H9 (cell line): ENCODE data around the gene ATP6V0A4. TPM values are rescaled to one million over a fixed set of nuclear protein-coding genes. Genes with fewer than 3 reads are reported as not detected.

Experiments
- DNase-seq: peaks from one replicate; pipeline ENCODE4 v3.0.0-alpha.2; 2017
- H2AFZ ChIP-seq: one replicate; pipeline ENCODE4 v1.6.1; 2013; ENCODE audit warnings: mild to moderate bottlenecking, low read length, control low read depth, moderate library complexity
- H2AK5ac ChIP-seq: 2 replicates; pipeline ENCODE4 v1.6.1; 2013; ENCODE audit warnings: low read length, control low read depth, mixed read lengths; ENCODE audit not compliant: insufficient read length
- H2BK120ac ChIP-seq: one replicate; pipeline ENCODE4 v1.6.1; 2013; ENCODE audit warnings: low read depth, mild to moderate bottlenecking, low read length, control low read depth, inconsistent platforms; ENCODE audit not compliant: poor library complexity, severe bottlenecking
- H2BK12ac ChIP-seq: 2 replicates; pipeline ENCODE4 v1.6.1; 2013; ENCODE audit warnings: low read length, control low read depth, mixed read lengths, low read depth; ENCODE audit not compliant: insufficient read length
- H2BK15ac ChIP-seq: 2 replicates; pipeline ENCODE4 v1.6.1; 2013; ENCODE audit warnings: low read depth, low read length, control low read depth
- H2BK20ac ChIP-seq: one replicate; pipeline ENCODE4 v1.6.1; 2013; ENCODE audit warnings: low read depth, mild to moderate bottlenecking, low read length, control low read depth, inconsistent platforms; ENCODE audit not compliant: poor library complexity, severe bottlenecking
- H2BK5ac ChIP-seq: 2 replicates; pipeline ENCODE4 v1.6.1; 2013; ENCODE audit warnings: low read length, control low read depth, mixed read lengths; ENCODE audit not compliant: insufficient read length
- H3K14ac ChIP-seq: 2 replicates; pipeline ENCODE4 v1.6.1; 2013; ENCODE audit warnings: low read length, control low read depth; ENCODE audit not compliant: insufficient read depth
- H3K18ac ChIP-seq: 2 replicates; pipeline ENCODE4 v1.6.1; 2013; ENCODE audit warnings: low read depth, mild to moderate bottlenecking, mixed read lengths, low read length, control low read depth; ENCODE audit not compliant: insufficient read length
- H3K23ac ChIP-seq: 2 replicates; pipeline ENCODE4 v1.6.1; 2013; ENCODE audit warnings: low read length, control low read depth, mixed read lengths, low read depth; ENCODE audit not compliant: insufficient read length
- H3K23me2 ChIP-seq: 2 replicates; pipeline ENCODE4 v1.6.1; 2013; ENCODE audit warnings: low read depth, mild to moderate bottlenecking, mixed read lengths, low read length, control low read depth; ENCODE audit not compliant: insufficient read length, poor library complexity, severe bottlenecking
- H3K27ac ChIP-seq: 2 replicates; pipeline ENCODE4 v1.5.1; 2013; ENCODE audit warnings: low read length, control low read depth, mixed read lengths, low read depth; ENCODE audit not compliant: insufficient read length
- H3K27me3 ChIP-seq: 2 replicates; pipeline ENCODE4 v1.6.1; 2013; ENCODE audit warnings: low read length, control low read depth, inconsistent platforms; ENCODE audit not compliant: insufficient read depth
- H3K4ac ChIP-seq: 2 replicates; pipeline ENCODE4 v1.6.1; 2013; ENCODE audit warnings: low read depth, mild to moderate bottlenecking, control low read depth, inconsistent platforms, low read length, moderate library complexity
- H3K4me1 ChIP-seq: 2 replicates; pipeline ENCODE4 v1.6.1; 2013; ENCODE audit warnings: low read length, control low read depth, inconsistent platforms; ENCODE audit not compliant: insufficient read depth
- H3K4me2 ChIP-seq: 2 replicates; pipeline ENCODE4 v1.6.1; 2013; ENCODE audit warnings: low read length, control low read depth, mixed read lengths; ENCODE audit not compliant: insufficient read length, insufficient read depth
- H3K56ac ChIP-seq: 2 replicates; pipeline ENCODE4 v1.6.1; 2013; ENCODE audit warnings: low read depth, mild to moderate bottlenecking, mixed read lengths, low read length, control low read depth; ENCODE audit not compliant: insufficient read length
- H3K79me1 ChIP-seq: 2 replicates; pipeline ENCODE4 v1.6.1; 2013; ENCODE audit warnings: low read depth, mild to moderate bottlenecking, moderate library complexity, low read length, control low read depth, inconsistent platforms; ENCODE audit not compliant: insufficient read depth, poor library complexity, severe bottlenecking
- H3K79me2 ChIP-seq: 2 replicates; pipeline ENCODE4 v1.6.1; 2013; ENCODE audit warnings: low read length, control low read depth, inconsistent platforms; ENCODE audit not compliant: insufficient read depth
- H3K9ac ChIP-seq: 2 replicates; pipeline ENCODE4 v1.6.1; 2013; ENCODE audit warnings: low read length, control low read depth, mixed read lengths; ENCODE audit not compliant: insufficient read length; ENCODE audit errors: extremely low read depth
- H3K9me3 ChIP-seq: one replicate; pipeline ENCODE4 v1.6.1; 2013; ENCODE audit warnings: low read depth, low read length, inconsistent platforms; ENCODE audit not compliant: control insufficient read depth
- H3T11ph ChIP-seq: one replicate; pipeline ENCODE4 v1.6.1; 2013; ENCODE audit warnings: mild to moderate bottlenecking, low read length, control low read depth, inconsistent platforms
- H4K20me1 ChIP-seq: one replicate; pipeline ENCODE4 v1.6.1; 2013; ENCODE audit not compliant: control insufficient read depth, insufficient read length, insufficient read depth
- H4K5ac ChIP-seq: 2 replicates; pipeline ENCODE4 v1.6.1; 2013; ENCODE audit warnings: low read depth, mild to moderate bottlenecking, mixed read lengths, low read length, control low read depth; ENCODE audit not compliant: insufficient read length
- H4K8ac ChIP-seq: replicated peaks from 2 replicates; pipeline ENCODE4 v1.6.1; 2013; ENCODE audit warnings: low read length, control low read depth, mixed read lengths, low read depth; ENCODE audit not compliant: insufficient read length
- H4K91ac ChIP-seq: 2 replicates; pipeline ENCODE4 v1.6.1; 2013; ENCODE audit warnings: low read depth, mild to moderate bottlenecking, moderate library complexity, mixed read lengths, low read length, control low read depth; ENCODE audit not compliant: insufficient read length
- H3K27ac Mint-ChIP-seq, 3 experiments: 2 replicates in 2 of 3; 3 replicates in 1 of 3; pipeline ENCODE4 v1.8.0; 2020 to 2021; ENCODE audit warnings: mixed read lengths in 3 of 3, mild to moderate bottlenecking in 1 of 3, moderate library complexity in 1 of 3
- H3K27me3 Mint-ChIP-seq: 2 replicates; pipeline ENCODE4 v1.8.0; 2021; ENCODE audit warnings: low read depth, mild to moderate bottlenecking, moderate library complexity, mixed read lengths
- H3K36me3 Mint-ChIP-seq, 3 experiments: 2 replicates in 2 of 3; 3 replicates in 1 of 3; pipeline ENCODE4 v1.8.0; 2020 to 2021; ENCODE audit warnings: low read depth in 3 of 3, mixed read lengths in 3 of 3; ENCODE audit not compliant: insufficient read depth in 1 of 3
- H3K4me1 Mint-ChIP-seq, 2 experiments: 2 replicates each; pipeline ENCODE4 v1.8.0; 2020; ENCODE audit warnings: mixed read lengths in 2 of 2
- H3K4me3 Mint-ChIP-seq, 2 experiments: 2 replicates in 1 of 2; 3 replicates in 1 of 2; pipeline ENCODE4 v1.8.0; 2020 to 2021; ENCODE audit warnings: mild to moderate bottlenecking in 2 of 2, mixed read lengths in 2 of 2, moderate library complexity in 1 of 2
- H3K9me3 Mint-ChIP-seq, 2 experiments: 2 replicates in 1 of 2; 3 replicates in 1 of 2; pipeline ENCODE4 v1.8.0; 2020; ENCODE audit warnings: mild to moderate bottlenecking in 2 of 2, mixed read lengths in 2 of 2, moderate library complexity in 1 of 2
- WGBS: extraction: QIAGEN DNeasy Blood & Tissue Kit; methylation state at CpG from one replicate; pipeline ENCODE4 v1.1.7; 2013; ENCODE audit warnings: missing lambda C conversion rate, low lambda C conversion rate, mixed read lengths; ENCODE audit not compliant: insufficient read length; ENCODE audit errors: extremely low coverage; 5-methylcytosine and 5-hydroxymethylcytosine counted together
- total RNA-seq: library from RNA; stranded (reverse); gene quantifications from 2 replicates; pipeline ENCODE4 v1.2.1, GENCODE V29; 2021
- TF ChIP-seq, protein P1 (sequence below): fragments of 200-600 bp; sonication (generic); conservative IDR thresholded peaks from 3 replicates; pipeline ENCODE4 v1.8.0; 2021; ENCODE audit warnings: antibody characterized with exemption, mild to moderate bottlenecking

ATP6V0A4 gene
- total RNA-seq, 1 experiment from 2014 or later, result 0.79 TPM

DNA sequence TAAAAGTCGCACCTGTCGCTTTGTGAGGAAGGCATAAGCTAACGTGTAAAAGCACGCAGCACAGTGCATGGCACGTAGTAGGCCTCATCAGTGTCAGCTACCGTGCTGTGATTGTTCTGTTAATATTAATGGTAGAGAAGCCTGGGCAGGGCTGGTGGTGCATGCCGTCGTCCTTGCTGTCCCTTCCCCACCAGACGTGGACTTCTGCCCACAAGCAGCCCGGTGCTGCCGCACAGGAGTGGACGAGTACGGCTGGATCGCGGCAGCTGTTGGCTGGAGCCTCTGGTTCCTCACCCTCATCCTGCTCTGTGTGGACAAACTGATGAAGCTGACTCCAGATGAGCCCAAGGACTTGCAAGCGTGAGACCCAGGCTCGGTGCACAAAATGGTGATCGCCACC lies 4.7 kb upstream of the ATP6V0A4 start:
- H3K23ac ChIP-seq, result no peak overlapping the region
- no peak overlapping the region for H4K91ac ChIP-seq
- no peak overlapping the region for H3K4me2 ChIP-seq
- no peak overlapping the region for H2BK120ac ChIP-seq
- no peaks in the 10 kb centered on the region for H3K79me2 ChIP-seq
- H3K27me3 ChIP-seq, result no peaks in the 10 kb centered on the region
- no peak overlapping the region; the same call in 1 of the 2 replicates for H2BK15ac ChIP-seq
- no peak overlapping the region for H3T11ph ChIP-seq
- H4K20me1 ChIP-seq, result no peaks in the 10 kb centered on the region
- H3K23me2 ChIP-seq, result peaks cover 3% of the 10 kb centered on the region
- peaks cover 11 to 12% of the 10 kb centered on the region in 2 experiments for H3K4me1 Mint-ChIP-seq
- TF ChIP-seq, protein P1, sequence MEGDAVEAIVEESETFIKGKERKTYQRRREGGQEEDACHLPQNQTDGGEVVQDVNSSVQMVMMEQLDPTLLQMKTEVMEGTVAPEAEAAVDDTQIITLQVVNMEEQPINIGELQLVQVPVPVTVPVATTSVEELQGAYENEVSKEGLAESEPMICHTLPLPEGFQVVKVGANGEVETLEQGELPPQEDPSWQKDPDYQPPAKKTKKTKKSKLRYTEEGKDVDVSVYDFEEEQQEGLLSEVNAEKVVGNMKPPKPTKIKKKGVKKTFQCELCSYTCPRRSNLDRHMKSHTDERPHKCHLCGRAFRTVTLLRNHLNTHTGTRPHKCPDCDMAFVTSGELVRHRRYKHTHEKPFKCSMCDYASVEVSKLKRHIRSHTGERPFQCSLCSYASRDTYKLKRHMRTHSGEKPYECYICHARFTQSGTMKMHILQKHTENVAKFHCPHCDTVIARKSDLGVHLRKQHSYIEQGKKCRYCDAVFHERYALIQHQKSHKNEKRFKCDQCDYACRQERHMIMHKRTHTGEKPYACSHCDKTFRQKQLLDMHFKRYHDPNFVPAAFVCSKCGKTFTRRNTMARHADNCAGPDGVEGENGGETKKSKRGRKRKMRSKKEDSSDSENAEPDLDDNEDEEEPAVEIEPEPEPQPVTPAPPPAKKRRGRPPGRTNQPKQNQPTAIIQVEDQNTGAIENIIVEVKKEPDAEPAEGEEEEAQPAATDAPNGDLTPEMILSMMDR, result no peak
- H2AFZ ChIP-seq, result no peak overlapping the region
- no peak overlapping the region for H2BK20ac ChIP-seq
- no peaks in the 10 kb centered on the region for H3K36me3 Mint-ChIP-seq
- no peak overlapping the region for H2BK5ac ChIP-seq
- H2AK5ac ChIP-seq, result no peak overlapping the region
- no peaks in the 10 kb centered on the region for H3K9me3 Mint-ChIP-seq
- H3K27ac Mint-ChIP-seq, result no peak overlapping the region
- no peak overlapping the region for H3K56ac ChIP-seq
- no peak overlapping the region for H3K14ac ChIP-seq
- H3K27me3 Mint-ChIP-seq, result peaks cover 13% of the 10 kb centered on the region
- H3K9me3 ChIP-seq, result no peaks in the 10 kb centered on the region
- H3K9ac ChIP-seq, result no peak overlapping the region
- no peak overlapping the region for H3K18ac ChIP-seq
- H3K4me1 ChIP-seq, result peaks cover 7% of the 10 kb centered on the region; the same call in 1 of the 2 replicates
- no peak overlapping the region for H3K27ac ChIP-seq
- no peak overlapping the region for H4K5ac ChIP-seq
- no peak overlapping the region for H3K4me3 Mint-ChIP-seq
- no CpG with 5 or more reads among the region's 18 CpGs for WGBS
- no peak overlapping the region for H3K4ac ChIP-seq
- H3K79me1 ChIP-seq, result no peaks in the 10 kb centered on the region
- DNase-seq, result no peak
- no peak overlapping the region for H2BK12ac ChIP-seq
- no peak overlapping the region for H4K8ac ChIP-seq
